Esophagus muscularis mucosa (tissue), 4 donors: Measurements from ENCODE around the gene OAF. TPM values are rescaled to one million over a fixed set of nuclear protein-coding genes. Genes with fewer than 3 reads are reported as not detected.
"Not testable (repeated sequence)": the region's sequence is repeated elsewhere in the genome, so short reads cannot be mapped to it uniquely, and the experiment has no call there.

Source experiments
- DNase-seq: peaks from one replicate; pipeline ENCODE4 v3.0.0-alpha.2; 2017; ENCODE audit errors: extremely low spot score
- H3K27ac ChIP-seq, 4 donors: fragments of 200-600 bp; sonication (generic); replicated peaks in 1 of 4; 1 replicate in 3 of 4; 2 replicates in 1 of 4; pipeline ENCODE4 v1.5.1; 2016 to 2019; ENCODE audit warnings: mild to moderate bottlenecking in 1 of 4
- H3K27me3 ChIP-seq, 4 donors: fragments of 200-600 bp; sonication (generic); one replicate each; pipeline versions ENCODE4 v1.5.1 to v1.6.0; 2016 to 2019
- H3K36me3 ChIP-seq, 4 donors: fragments of 200-600 bp; sonication (generic); one replicate each; pipeline ENCODE4 v1.5.1; 2016 to 2019
- H3K4me1 ChIP-seq, 4 donors: fragments of 200-600 bp; sonication (generic); one replicate each; pipeline ENCODE4 v1.5.1; 2016 to 2019
- H3K4me3 ChIP-seq, 4 donors: fragments of 200-600 bp; sonication (generic); 1 replicate in 2 of 4; 2 replicates in 2 of 4; pipeline ENCODE4 v1.5.1; 2016 to 2019; ENCODE audit warnings: mild to moderate bottlenecking in 4 of 4, moderate library complexity in 1 of 4
- H3K9me3 ChIP-seq, 4 donors: fragments of 200-600 bp; sonication (generic); 1 replicate in 3 of 4; 2 replicates in 1 of 4; pipeline ENCODE4 v1.5.1; 2016 to 2019
- CTCF ChIP-seq, 3 experiments: fragments of 200-600 bp in 2 of 3; fragments of 450-650 bp in 1 of 3; sonication (generic) in 2 of 3; IDR thresholded peaks; one replicate each; pipeline ENCODE4 v1.5.1; 2017 to 2019; ENCODE audit warnings: antibody characterized with exemption in 3 of 3, mild to moderate bottlenecking in 2 of 3, moderate library complexity in 1 of 3
- EP300 ChIP-seq: sonication (generic); formaldehyde crosslinking; IDR thresholded peaks from one replicate; pipeline ENCODE4 v1.6.1; 2017; ENCODE audit warnings: antibody characterized with exemption
- POLR2A ChIP-seq: fragments of 450-650 bp; IDR thresholded peaks from one replicate; pipeline ENCODE4 v1.6.1; 2017; ENCODE audit warnings: antibody characterized with exemption, moderate library complexity, mild to moderate bottlenecking, low read depth
- POLR2AphosphoS5 ChIP-seq, 2 donors: sonication (generic); formaldehyde crosslinking; IDR thresholded peaks; one replicate each; pipeline ENCODE4 v1.6.1; 2017; ENCODE audit warnings: antibody characterized with exemption in 2 of 2
- WGBS: methylation state at CpG from one replicate; pipeline ENCODE4 v1.1.5; 2018; 5-methylcytosine and 5-hydroxymethylcytosine counted together
- intact Hi-C: fragments of 100-400 bp; cut with DNase I; formaldehyde crosslinking; loops from one replicate; pipeline ENCODE4 v1.15.1; 2023
- total RNA-seq, 4 donors: library from RNA; depleted of rRNA; stranded (reverse); fragments of >200 nt; gene quantifications; one replicate each; pipeline versions ENCODE4 v1.1.0 to v1.2.1, GENCODE V29; 2016

The OAF gene
- total RNA-seq, 4 donors from 2014 or later: 30.7 to 66.1 (median 58.1) TPM

GRCh38 chr11:120173807-120174206, 37.0 kb upstream of the OAF start:
- peak; percentile 86 for DNase-seq
- TF ChIP-seq POLR2AphosphoS5 (IDR thresholded peaks at IDR 0.05) (no peak), EP300 (no peak), CTCF (IDR thresholded peaks at IDR 0.05) (no peak), POLR2A (no peak)
- 50% methylated on average over 5 of the region's 5 CpGs for WGBS
- intact Hi-C loops: loop anchor here (2.0 to 5.0 kb wide), 2 partner anchors 55 to 128 kb away; no protein-coding TSS in a partner anchor
- no peak overlapping the region for H3K27ac ChIP-seq
- H3K27me3 ChIP-seq: peaks cover 0 to 34% (median 11%) of the 10 kb centered on the region in 4 donors
- H3K9me3 ChIP-seq: no peaks in the 10 kb centered on the region
- H3K4me3 ChIP-seq: no peak overlapping the region
- no peaks in the 10 kb centered on the region for H3K36me3 ChIP-seq
- peaks cover 14 to 36% (median 29%) of the 10 kb centered on the region in 4 donors for H3K4me1 ChIP-seq

- 79% methylated on average over 4 of the region's 4 CpGs for WGBS
- no peak for DNase-seq
- intact Hi-C loops: loop anchor here (5.0 kb wide), 2 partner anchors 37 to 127 kb away; partner anchors contain the start of gene OAF
- Histone ChIP-seq H3K27me3 (peaks cover 0 to 26% (median 8%) of the 10 kb centered on the region in 4 donors), H3K4me3 (no peak overlapping the region), H3K36me3 (no peaks in the 10 kb centered on the region), H3K9me3 (no peaks in the 10 kb centered on the region), H3K4me1 (peaks cover 17 to 36% (median 29%) of the 10 kb centered on the region in 4 donors), H3K27ac (no peak overlapping the region)
- TF ChIP-seq POLR2AphosphoS5 (IDR thresholded peaks at IDR 0.05) (no peak), EP300 (no peak), CTCF (IDR thresholded peaks at IDR 0.05) (no peak), POLR2A (no peak)
Observed at GRCh38 chr11:120174866-120175265, 36.0 kb upstream of the OAF start.

- DNase-seq: peak; percentile 66
- Histone ChIP-seq H3K9me3 (no peaks in the 10 kb centered on the region), H3K36me3 (no peaks in the 10 kb centered on the region), H3K27me3 (peaks cover 0 to under 1% (median 0%) of the 10 kb centered on the region in 4 donors), H3K4me1 (peaks cover 36 to 55% (median 51%) of the 10 kb centered on the region in 4 donors), H3K27ac (peak overlapping the region in 3 of 4 donors; percentile 2 to 64 (median 19)), H3K4me3 (no peak overlapping the region)
- 92% methylated on average over 5 of the region's 5 CpGs for WGBS
- intact Hi-C loops: loop anchor here (5.0 kb wide), 1 partner anchor 34 kb away; the partner anchor contains the start of gene OAF
- TF ChIP-seq CTCF (IDR thresholded peaks at IDR 0.05): no peak
- no peak for TF ChIP-seq POLR2AphosphoS5 (IDR thresholded peaks at IDR 0.05)
- TF ChIP-seq POLR2A: no peak
- no peak for TF ChIP-seq EP300
Observed at GRCh38 chr11:120178561-120179056, 32.2 kb upstream of the OAF start.

- intact Hi-C loops: loop anchor here (5.0 kb wide), 1 partner anchor 33 kb away; the partner anchor contains the start of gene OAF
- 68% methylated on average over 8 of the region's 10 CpGs for WGBS
- peak; percentile 74 for DNase-seq
Observed at GRCh38 chr11:120179057-120179672, 31.7 kb upstream of the OAF start.

GRCh38 chr11:120180063-120180462, 30.8 kb upstream of the OAF start:
- Histone ChIP-seq H3K4me1 (peaks cover 36 to 67% (median 60%) of the 10 kb centered on the region in 4 donors), H3K27ac (peak overlapping the region in 3 of 4 donors; percentile 23 to 79 (median 49))
- H3K9me3 ChIP-seq, H3K36me3 ChIP-seq, H3K4me3 ChIP-seq, H3K27me3 ChIP-seq, intact Hi-C loops: not testable (repeated sequence)
- peak; percentile 55 for DNase-seq
- 80% methylated on average over 1 of the region's 6 CpGs for WGBS

More at GRCh38 chr11:120179057-120179672, 31.7 kb upstream of the OAF start:
- H3K4me1 ChIP-seq: peaks cover 36 to 59% (median 55%) of the 10 kb centered on the region in 4 donors
- no peaks in the 10 kb centered on the region for H3K36me3 ChIP-seq
- peak overlapping the region in 2 of 4 donors; percentile 31 to 64 for H3K27ac ChIP-seq
- TF ChIP-seq EP300 (no peak), POLR2AphosphoS5 (IDR thresholded peaks at IDR 0.05) (no peak), CTCF (IDR thresholded peaks at IDR 0.05) (no peak), POLR2A (no peak)
- H3K4me3 ChIP-seq: no peak overlapping the region
- H3K27me3 ChIP-seq: no peaks in the 10 kb centered on the region
- no peaks in the 10 kb centered on the region for H3K9me3 ChIP-seq
